ENCODE measurements around the gene MAPT. TPM values are rescaled to one million over a fixed set of nuclear protein-coding genes. Genes with fewer than 3 reads are reported as not detected.

The MAPT gene
- total and polyA plus RNA-seq, 2 of the 13 experiments (the other 11 are each of a cell fraction or from before 2014, with no cell fraction given): 2.1 to 2.8 TPM

GRCh38 chr17:45940826-45941225 is 46.5 kb downstream of the MAPT start:
- Histone ChIP-seq H3K9me3 (ENCODE audit: low read length) (no peaks in the 10 kb centered on the region), H3K9ac (ENCODE audit: insufficient read depth, low read depth, low read length) (no peak overlapping the region), H3K36me3 (replicated peaks in 1 of 2; ENCODE audit: control insufficient read depth in 1 of 2, insufficient read depth in 2 of 2, low read length in 2 of 2) (no peaks in the 10 kb centered on the region), H4K20me1 (ENCODE audit: insufficient read depth, low read length) (no peaks in the 10 kb centered on the region), H3K4me3 (replicated peaks in 1 of 3; ENCODE audit: insufficient read depth in 1 of 3, low read depth in 2 of 3, low read length in 3 of 3) (no peak overlapping the region), H3K4me1 (ENCODE audit: insufficient read depth, low read length) (peaks cover 23% of the 10 kb centered on the region), H3K4me2 (ENCODE audit: low read depth, low read length) (no peak overlapping the region), H3K27ac (ENCODE audit: extremely low read length, insufficient read depth, low read length) (no peak overlapping the region), H3K27me3 (ENCODE audit: control insufficient read depth in 1 of 2, insufficient read depth in 2 of 2, low read length in 2 of 2) (no peaks in the 10 kb centered on the region), H2AFZ (ENCODE audit: low read length) (no peak overlapping the region), H3K79me2 (ENCODE audit: insufficient read depth, low read length) (peaks cover under 1% of the 10 kb centered on the region)
- DNase-seq (ENCODE audit: low spot score) (no peak), ATAC-seq (no peak), FAIRE-seq (no peak)
- TF ChIP-seq ZHX1 (CRISPR knock-in tag; IDR thresholded peaks at IDR 0.05; ENCODE audit: low read depth) (no peak), ATF7 (IDR thresholded peaks at IDR 0.05) (no peak), ATF7 (CRISPR knock-in tag; IDR thresholded peaks at IDR 0.05) (no peak), ISL2 (CRISPR knock-in tag; IDR thresholded peaks at IDR 0.05) (no peak), STAT5B (CRISPR knock-in tag; IDR thresholded peaks at IDR 0.05) (no peak), TOE1 (CRISPR knock-in tag; IDR thresholded peaks at IDR 0.05) (no peak), ZNF496 (CRISPR knock-in tag; IDR thresholded peaks at IDR 0.05; ENCODE audit: insufficient replicate concordance) (no peak)
- in situ Hi-C loops (cut with HindIII; ENCODE audit: extremely low pct_ligation_motif_present, low pct_unique_long_range_greater_than_20kb): no loop called here
- POLR2A ChIA-PET: no interaction called here
- CTCF ChIA-PET (ENCODE audit: low intra/inter-chr PET ratio, low total read pairs): no interaction called here
- 93% methylated on average over 3 of the region's 3 CpGs for WGBS (ENCODE audit: low lambda C conversion rate)
- no TSS peak for BruUV-seq (replicated peaks)
- intact Hi-C loops (cut with micrococcal nuclease; ENCODE audit: unreplicated experiment): loop anchor here (10.0 kb wide), 1 partner anchor 46 kb away; the partner anchor contains the start of gene MAPT

Measured in HepG2 (cell line).